SK-N-SH treated with all-trans-retinoic acid at 6 μM for 48 hours (cell line): ENCODE measurements around the gene MOXD1.

ENCODE experiments used
- ATAC-seq: fragments of 200-7000 bp; cut with Tn5 transposase; 3 replicates; pipeline ENCODE4 v1.9.1; 2020; ENCODE audit warnings: mild to moderate bottlenecking, moderate library complexity
- ARNTL ChIP-seq: fragments of 450-650 bp; formaldehyde crosslinking; IDR thresholded peaks from 2 replicates; pipeline ENCODE4 v1.5.0; 2020; ENCODE audit warnings: low read depth, mild to moderate bottlenecking, moderate library complexity, borderline replicate concordance
- BACH2 ChIP-seq: fragments of 250-450 bp; sonication (Bioruptor Pico); IDR thresholded peaks from 2 replicates; pipeline ENCODE4 v1.9.0; 2021; ENCODE audit warnings: mild to moderate bottlenecking, borderline replicate concordance
- CSDC2 ChIP-seq: fragments of 250-450 bp; sonication (Bioruptor Pico); IDR thresholded peaks from 2 replicates; pipeline ENCODE4 v1.5.0; 2020; ENCODE audit warnings: mild to moderate bottlenecking, moderate library complexity
- ESRRG ChIP-seq: fragments of 250-450 bp; sonication (Bioruptor Pico); IDR thresholded peaks from 2 replicates; pipeline ENCODE4 v1.6.1; 2021; ENCODE audit warnings: mild to moderate bottlenecking
- GLIS3 ChIP-seq: fragments of 250-450 bp; sonication (Bioruptor Pico); IDR thresholded peaks from 2 replicates; pipeline ENCODE4 v1.5.0; 2020; ENCODE audit warnings: mild to moderate bottlenecking, moderate library complexity
- ISL1 ChIP-seq: fragments of 250-450 bp; sonication (Bioruptor Pico); IDR thresholded peaks from 2 replicates; pipeline ENCODE4 v2.1.2; 2022; ENCODE audit warnings: mild to moderate bottlenecking, moderate library complexity
- OSR1 ChIP-seq: fragments of 250-450 bp; sonication (Bioruptor Pico); IDR thresholded peaks from 2 replicates; pipeline ENCODE4 v1.8.0; 2022; ENCODE audit warnings: moderate library complexity, mild to moderate bottlenecking, inconsistent platforms
- POU6F1 ChIP-seq: fragments of 250-450 bp; sonication (Bioruptor Pico); IDR thresholded peaks from 2 replicates; pipeline ENCODE4 v1.8.0; 2021; ENCODE audit warnings: low read depth, mild to moderate bottlenecking, moderate library complexity, borderline replicate concordance
- PPARA ChIP-seq: fragments of 250-450 bp; sonication (Bioruptor Pico); IDR thresholded peaks from 2 replicates; pipeline ENCODE4 v1.5.0; 2020; ENCODE audit warnings: mild to moderate bottlenecking, borderline replicate concordance
- RARB ChIP-seq: fragments of 250-450 bp; sonication (Bioruptor Pico); IDR thresholded peaks from 2 replicates; pipeline ENCODE4 v1.8.0; 2021; ENCODE audit warnings: mild to moderate bottlenecking, moderate library complexity
- SNAI2 ChIP-seq: fragments of 250-450 bp; sonication (Bioruptor Pico); IDR thresholded peaks from 2 replicates; pipeline ENCODE4 v1.5.0; 2020; ENCODE audit warnings: mild to moderate bottlenecking, moderate library complexity
- TCF4 ChIP-seq: fragments of 250-450 bp; sonication (Bioruptor Pico); IDR thresholded peaks from 2 replicates; pipeline ENCODE4 v1.8.0; 2021; ENCODE audit warnings: mild to moderate bottlenecking, moderate library complexity, borderline replicate concordance
- TOX ChIP-seq: fragments of 250-450 bp; sonication (Bioruptor Pico); IDR thresholded peaks from 2 replicates; pipeline ENCODE4 v1.8.0; 2021; ENCODE audit warnings: mild to moderate bottlenecking, moderate library complexity, borderline replicate concordance
- TSHZ2 ChIP-seq: fragments of 250-450 bp; sonication (Bioruptor Pico); IDR thresholded peaks from 2 replicates; pipeline ENCODE4 v1.5.0; 2020; ENCODE audit warnings: mild to moderate bottlenecking, moderate library complexity
- ZC3H10 ChIP-seq: fragments of 250-450 bp; sonication (Bioruptor Pico); IDR thresholded peaks from 2 replicates; pipeline ENCODE4 v1.5.1; 2021; ENCODE audit warnings: mild to moderate bottlenecking, moderate library complexity
- ZFP3 ChIP-seq: fragments of 250-450 bp; sonication (Bioruptor Pico); IDR thresholded peaks from 2 replicates; pipeline ENCODE4 v1.5.0; 2020; ENCODE audit warnings: mild to moderate bottlenecking, moderate library complexity
- ZFP30 ChIP-seq: fragments of 450-650 bp; formaldehyde crosslinking; IDR thresholded peaks from 2 replicates; pipeline ENCODE4 v1.5.0; 2022; ENCODE audit warnings: mild to moderate bottlenecking, moderate library complexity
- ZNF565 ChIP-seq: fragments of 450-650 bp; formaldehyde crosslinking; conservative IDR thresholded peaks from 2 replicates; pipeline ENCODE4 v1.5.0; 2020; ENCODE audit warnings: low read depth, mild to moderate bottlenecking, moderate library complexity
- ZNF70 ChIP-seq: fragments of 450-650 bp; formaldehyde crosslinking; IDR thresholded peaks from 2 replicates; pipeline ENCODE4 v1.5.0; 2020; ENCODE audit warnings: mild to moderate bottlenecking, moderate library complexity
- ZNF8 ChIP-seq: fragments of 450-650 bp; formaldehyde crosslinking; IDR thresholded peaks from 2 replicates; pipeline ENCODE4 v1.5.0; 2020; ENCODE audit warnings: mild to moderate bottlenecking, moderate library complexity
- TF ChIP-seq, protein P1 (sequence below): fragments of 250-450 bp; sonication (Bioruptor Pico); IDR thresholded peaks from 2 replicates; pipeline ENCODE4 v1.8.0; 2020; ENCODE audit warnings: mild to moderate bottlenecking, moderate library complexity, borderline replicate concordance
- TF ChIP-seq, protein P2 (sequence below): fragments of 250-450 bp; sonication (Bioruptor Pico); IDR thresholded peaks from 2 replicates; pipeline ENCODE4 v1.5.1; 2020; ENCODE audit warnings: low read depth, mild to moderate bottlenecking, moderate library complexity
- TF ChIP-seq, protein P3 (sequence below): fragments of 250-450 bp; sonication (Bioruptor Pico); IDR thresholded peaks from 2 replicates; pipeline ENCODE4 v1.5.1; 2021; ENCODE audit warnings: mild to moderate bottlenecking, moderate library complexity

MOXD1 gene

DNA sequence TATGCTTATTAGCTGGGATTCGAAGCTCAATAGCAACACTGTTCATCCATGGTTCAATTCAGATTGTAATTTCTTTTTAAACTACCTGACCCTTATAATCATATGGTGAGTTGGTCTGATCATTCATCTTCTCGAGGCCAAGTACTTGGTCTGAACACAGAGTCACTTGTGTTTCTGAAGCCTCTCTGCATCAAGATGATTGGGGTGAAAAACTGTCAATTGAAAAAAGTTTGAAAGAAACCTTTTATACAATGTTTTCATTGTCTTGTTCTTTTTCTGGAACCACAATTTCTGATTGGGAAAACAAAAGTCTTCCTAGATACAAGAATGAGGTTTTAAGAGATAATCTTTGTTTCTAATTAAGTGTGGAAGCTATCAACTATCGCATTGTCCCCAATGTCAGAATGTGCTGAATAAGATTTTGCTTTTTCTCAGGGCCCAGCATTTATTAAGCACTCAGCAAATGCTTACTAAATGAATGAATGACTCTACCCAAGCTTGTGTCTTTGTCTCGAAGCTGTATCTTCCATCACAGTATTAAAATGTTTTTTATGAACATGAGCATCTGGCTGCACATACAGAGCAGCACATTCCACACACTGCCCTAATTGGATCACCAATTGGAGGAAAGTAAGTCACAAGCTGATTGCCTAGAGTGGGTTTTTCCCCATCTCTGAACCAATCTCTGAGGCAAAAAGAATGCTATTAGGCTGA, 45.0 kb upstream of the MOXD1 start:
- TF ChIP-seq GLIS3 (CRISPR knock-in tag): no peak
- 0 out of 2 replicates have a peak, but pooled peaks have one; percentile 31 for TF ChIP-seq ISL1 (CRISPR knock-in tag)
- no peak for TF ChIP-seq RARB (CRISPR knock-in tag)
- peak; percentile 11; the same call in 2 of the 3 replicates for ATAC-seq

DNA sequence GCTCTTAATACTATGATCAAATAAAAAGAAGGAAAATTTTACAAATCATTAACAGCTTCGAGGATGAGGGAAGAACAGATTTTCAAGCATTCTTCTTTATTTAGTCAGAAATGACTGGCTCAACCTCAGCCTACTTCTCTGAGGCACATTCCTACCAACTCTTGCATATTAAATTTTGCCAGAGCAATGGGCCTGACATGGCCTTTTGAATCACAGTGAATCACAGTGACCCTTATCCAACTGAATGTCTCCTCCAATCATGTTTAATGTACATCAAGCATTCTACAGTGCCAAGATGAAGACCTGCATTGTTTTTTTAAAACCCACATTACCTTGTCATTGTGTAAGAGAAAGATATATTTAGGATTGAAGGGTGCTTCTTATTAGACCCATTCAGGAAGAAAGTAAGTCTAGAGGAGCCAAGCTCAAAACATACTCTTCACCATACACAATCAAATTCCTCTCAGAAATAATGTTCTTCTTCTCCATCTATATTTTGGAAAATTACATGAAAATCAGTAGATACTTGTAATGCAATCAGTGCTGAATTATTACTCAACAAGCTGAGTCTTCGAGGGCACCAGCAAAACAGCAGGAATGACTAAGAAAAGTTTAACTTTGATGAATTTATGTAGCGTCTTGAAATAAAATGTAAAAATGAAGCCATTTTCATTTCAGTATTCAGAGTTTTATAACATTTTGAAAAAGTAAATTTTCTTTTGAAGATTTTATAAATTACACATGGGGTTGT, 44.1 kb upstream of the MOXD1 start:
- TF ChIP-seq SNAI2 (CRISPR knock-in tag) (no peak), GLIS3 (CRISPR knock-in tag) (no peak), ZNF565 (CRISPR knock-in tag) (no peak), POU6F1 (no peak), RARB (CRISPR knock-in tag) (peak; percentile 74; the same call in 1 of the 2 replicates), CSDC2 (CRISPR knock-in tag) (no peak), ISL1 (CRISPR knock-in tag) (peak; percentile 83), ZFP3 (CRISPR knock-in tag) (no peak), PPARA (CRISPR knock-in tag) (no peak), ZNF70 (CRISPR knock-in tag) (no peak), ZFP30 (CRISPR knock-in tag) (no peak), OSR1 (CRISPR knock-in tag) (no peak), TCF4 (no peak), TSHZ2 (no peak), BACH2 (CRISPR knock-in tag) (no peak), ESRRG (CRISPR knock-in tag) (no peak), ARNTL (CRISPR knock-in tag) (no peak), ZNF8 (CRISPR knock-in tag) (no peak), TOX (CRISPR knock-in tag) (peak; percentile 90; the same call in 1 of the 2 replicates), ZC3H10 (peak; percentile 94)
- TF ChIP-seq, protein P1, sequence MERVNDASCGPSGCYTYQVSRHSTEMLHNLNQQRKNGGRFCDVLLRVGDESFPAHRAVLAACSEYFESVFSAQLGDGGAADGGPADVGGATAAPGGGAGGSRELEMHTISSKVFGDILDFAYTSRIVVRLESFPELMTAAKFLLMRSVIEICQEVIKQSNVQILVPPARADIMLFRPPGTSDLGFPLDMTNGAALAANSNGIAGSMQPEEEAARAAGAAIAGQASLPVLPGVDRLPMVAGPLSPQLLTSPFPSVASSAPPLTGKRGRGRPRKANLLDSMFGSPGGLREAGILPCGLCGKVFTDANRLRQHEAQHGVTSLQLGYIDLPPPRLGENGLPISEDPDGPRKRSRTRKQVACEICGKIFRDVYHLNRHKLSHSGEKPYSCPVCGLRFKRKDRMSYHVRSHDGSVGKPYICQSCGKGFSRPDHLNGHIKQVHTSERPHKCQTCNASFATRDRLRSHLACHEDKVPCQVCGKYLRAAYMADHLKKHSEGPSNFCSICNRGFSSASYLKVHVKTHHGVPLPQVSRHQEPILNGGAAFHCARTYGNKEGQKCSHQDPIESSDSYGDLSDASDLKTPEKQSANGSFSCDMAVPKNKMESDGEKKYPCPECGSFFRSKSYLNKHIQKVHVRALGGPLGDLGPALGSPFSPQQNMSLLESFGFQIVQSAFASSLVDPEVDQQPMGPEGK: peak; percentile 73
- TF ChIP-seq, protein P2, sequence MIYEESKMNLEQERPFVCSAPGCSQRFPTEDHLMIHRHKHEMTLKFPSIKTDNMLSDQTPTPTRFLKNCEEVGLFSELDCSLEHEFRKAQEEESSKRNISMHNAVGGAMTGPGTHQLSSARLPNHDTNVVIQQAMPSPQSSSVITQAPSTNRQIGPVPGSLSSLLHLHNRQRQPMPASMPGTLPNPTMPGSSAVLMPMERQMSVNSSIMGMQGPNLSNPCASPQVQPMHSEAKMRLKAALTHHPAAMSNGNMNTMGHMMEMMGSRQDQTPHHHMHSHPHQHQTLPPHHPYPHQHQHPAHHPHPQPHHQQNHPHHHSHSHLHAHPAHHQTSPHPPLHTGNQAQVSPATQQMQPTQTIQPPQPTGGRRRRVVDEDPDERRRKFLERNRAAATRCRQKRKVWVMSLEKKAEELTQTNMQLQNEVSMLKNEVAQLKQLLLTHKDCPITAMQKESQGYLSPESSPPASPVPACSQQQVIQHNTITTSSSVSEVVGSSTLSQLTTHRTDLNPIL (CRISPR knock-in tag): no peak
- TF ChIP-seq, protein P3, sequence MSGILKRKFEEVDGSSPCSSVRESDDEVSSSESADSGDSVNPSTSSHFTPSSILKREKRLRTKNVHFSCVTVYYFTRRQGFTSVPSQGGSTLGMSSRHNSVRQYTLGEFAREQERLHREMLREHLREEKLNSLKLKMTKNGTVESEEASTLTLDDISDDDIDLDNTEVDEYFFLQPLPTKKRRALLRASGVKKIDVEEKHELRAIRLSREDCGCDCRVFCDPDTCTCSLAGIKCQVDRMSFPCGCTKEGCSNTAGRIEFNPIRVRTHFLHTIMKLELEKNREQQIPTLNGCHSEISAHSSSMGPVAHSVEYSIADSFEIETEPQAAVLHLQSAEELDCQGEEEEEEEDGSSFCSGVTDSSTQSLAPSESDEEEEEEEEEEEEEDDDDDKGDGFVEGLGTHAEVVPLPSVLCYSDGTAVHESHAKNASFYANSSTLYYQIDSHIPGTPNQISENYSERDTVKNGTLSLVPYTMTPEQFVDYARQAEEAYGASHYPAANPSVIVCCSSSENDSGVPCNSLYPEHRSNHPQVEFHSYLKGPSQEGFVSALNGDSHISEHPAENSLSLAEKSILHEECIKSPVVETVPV (CRISPR knock-in tag): no peak
- peak; percentile 97 for ATAC-seq
